Hepatocyte (in vitro differentiated cells): ENCODE data around the gene JARID2. TPM values are rescaled to one million over a fixed set of nuclear protein-coding genes. Genes with fewer than 3 reads are reported as not detected.

Experiments used
- DNase-seq: peaks from one replicate; pipeline ENCODE4 v3.0.0-alpha.2; 2016; ENCODE audit warnings: low spot score
- H2AFZ ChIP-seq: fragments of 200-600 bp; sonication (generic); 2 replicates; pipeline ENCODE4 v1.6.0; 2016; ENCODE audit warnings: antibody characterized with exemption, mild to moderate bottlenecking
- H3K27ac ChIP-seq: fragments of 200-600 bp; sonication (generic); 2 replicates; pipeline ENCODE4 v1.5.1; 2016; ENCODE audit warnings: mild to moderate bottlenecking
- H3K27me3 ChIP-seq: fragments of 200-600 bp; sonication (generic); 2 replicates; pipeline ENCODE4 v1.6.1; 2016
- H3K36me3 ChIP-seq: fragments of 200-600 bp; sonication (generic); replicated peaks from 2 replicates; pipeline ENCODE4 v1.5.1; 2016; ENCODE audit warnings: low read depth; ENCODE audit not compliant: insufficient read depth
- H3K4me1 ChIP-seq: fragments of 200-600 bp; sonication (generic); 2 replicates; pipeline ENCODE4 v1.5.1; 2016; ENCODE audit warnings: mild to moderate bottlenecking, moderate library complexity; ENCODE audit not compliant: insufficient read depth
- H3K4me2 ChIP-seq: fragments of 200-600 bp; sonication (generic); 2 replicates; pipeline ENCODE4 v1.6.0; 2016
- H3K4me3 ChIP-seq: fragments of 200-600 bp; sonication (generic); 2 replicates; pipeline ENCODE4 v1.5.1; 2016; ENCODE audit warnings: mild to moderate bottlenecking
- H3K79me2 ChIP-seq: fragments of 200-600 bp; sonication (generic); 2 replicates; pipeline ENCODE4 v1.6.0; 2017; ENCODE audit warnings: mild to moderate bottlenecking
- H3K9me2 ChIP-seq: fragments of 200-600 bp; sonication (generic); replicated peaks from 2 replicates; pipeline ENCODE4 v1.6.0; 2017; ENCODE audit warnings: mild to moderate bottlenecking; ENCODE audit not compliant: insufficient read depth
- H3K9me3 ChIP-seq: fragments of 200-600 bp; sonication (generic); 2 replicates; pipeline ENCODE4 v1.5.1; 2016; ENCODE audit warnings: low read depth, mild to moderate bottlenecking
- H4K20me1 ChIP-seq: fragments of 200-600 bp; sonication (generic); 2 replicates; pipeline ENCODE4 v1.6.0; 2016; ENCODE audit warnings: mild to moderate bottlenecking; ENCODE audit not compliant: insufficient read depth, poor library complexity, severe bottlenecking
- CTCF ChIP-seq: fragments of 200-600 bp; sonication (generic); IDR thresholded peaks from 2 replicates; pipeline ENCODE4 v1.5.1; 2016; ENCODE audit warnings: antibody characterized with exemption, mild to moderate bottlenecking; ENCODE audit not compliant: poor library complexity
- EZH2 ChIP-seq: fragments of 200-600 bp; sonication (generic); IDR thresholded peaks from 2 replicates; pipeline ENCODE4 v1.6.1; 2016; ENCODE audit warnings: antibody characterized with exemption, mild to moderate bottlenecking, borderline replicate concordance
- EZH2phosphoT487 ChIP-seq: fragments of 200-600 bp; sonication (generic); IDR thresholded peaks from one replicate; pipeline ENCODE4 v1.6.1; 2018; ENCODE audit warnings: antibody characterized with exemption, mild to moderate bottlenecking, low read depth, moderate library complexity; ENCODE audit not compliant: unreplicated experiment, severe bottlenecking
- WGBS: methylation state at CpG from one replicate; pipeline ENCODE4 v1.1.6; 2016; ENCODE audit warnings: low lambda C conversion rate; ENCODE audit errors: missing lambda C conversion rate; 5-methylcytosine and 5-hydroxymethylcytosine counted together
- polyA plus RNA-seq: library from polyadenylated mRNA; unstranded; fragments of >200 nt; fragmentation: Nextera tagmentation; extraction: Ambion mirVana; gene quantifications from 2 replicates; pipeline ENCODE4 v1.2.1, GENCODE V29; 2016
- total RNA-seq: library from RNA; depleted of rRNA; stranded (reverse); fragments of >200 nt; gene quantifications from 2 replicates; pipeline ENCODE4 v1.2.3, GENCODE V29; 2014

Gene JARID2
- total and polyA plus RNA-seq, 2 experiments from 2014 or later: 4.6 to 11.6 TPM

DNA sequence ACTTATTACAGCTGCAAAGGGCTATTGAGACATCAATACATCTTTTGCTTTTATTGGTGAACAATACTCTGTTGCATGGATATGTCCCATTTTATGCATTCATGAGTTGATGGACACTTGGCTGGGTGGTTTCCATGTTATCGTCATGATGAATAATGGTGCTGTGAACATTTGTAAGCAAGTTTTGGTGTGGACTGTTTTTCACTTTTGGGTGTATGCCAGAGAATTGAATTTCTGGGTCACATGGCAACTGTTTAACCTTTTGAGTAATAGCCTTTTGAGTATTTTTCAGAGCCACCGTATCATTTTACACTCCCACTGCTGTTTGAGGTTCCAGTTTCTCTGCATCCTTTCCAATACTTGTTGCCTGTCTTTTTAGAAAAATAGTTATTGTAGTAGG, 107.0 kb downstream of the JARID2 start:
- H3K79me2 ChIP-seq: peaks cover 89% of the 10 kb centered on the region
- no peak overlapping the region for H2AFZ ChIP-seq
- H3K9me3 ChIP-seq: no peaks in the 10 kb centered on the region
- H3K4me3 ChIP-seq: no peak overlapping the region
- no peaks in the 10 kb centered on the region for H3K36me3 ChIP-seq
- H3K4me2 ChIP-seq: no peak overlapping the region
- WGBS: 74% methylated on average over 2 of the region's 2 CpGs
- no peaks in the 10 kb centered on the region for H3K27me3 ChIP-seq
- no peak for TF ChIP-seq EZH2phosphoT487
- no peak for TF ChIP-seq CTCF
- no peak for TF ChIP-seq EZH2
- no peaks in the 10 kb centered on the region for H3K9me2 ChIP-seq
- H3K27ac ChIP-seq: no peak overlapping the region
- no peaks in the 10 kb centered on the region for H3K4me1 ChIP-seq
- peaks cover 5% of the 10 kb centered on the region for H4K20me1 ChIP-seq
- DNase-seq: no peak

DNA sequence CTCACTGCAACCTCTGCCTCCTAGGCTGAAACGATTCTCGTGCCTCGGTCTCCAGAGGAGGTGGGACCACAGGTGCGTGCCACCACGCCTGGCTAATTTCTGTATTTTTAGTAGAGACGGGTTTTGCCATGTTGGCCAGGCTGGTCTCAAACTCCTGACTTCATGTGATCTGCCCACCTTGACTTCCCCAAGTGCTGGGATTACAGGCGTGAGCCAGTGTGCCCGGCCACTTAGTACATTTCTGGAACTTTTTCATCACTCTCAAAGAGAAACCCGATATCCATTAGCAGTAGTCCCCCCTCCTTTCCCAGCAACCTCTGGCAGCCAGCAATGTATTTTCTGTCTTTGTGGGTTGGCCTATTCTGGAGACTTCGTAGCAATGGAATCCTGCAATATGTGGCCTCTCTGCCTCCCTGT, 109.8 kb downstream of the JARID2 start:
- no peak overlapping the region for H3K27ac ChIP-seq
- no peak overlapping the region for H3K4me3 ChIP-seq
- no peak overlapping the region for H2AFZ ChIP-seq
- H3K36me3 ChIP-seq: no peaks in the 10 kb centered on the region
- peaks cover 90% of the 10 kb centered on the region for H3K79me2 ChIP-seq
- TF ChIP-seq EZH2phosphoT487 (no peak), EZH2 (no peak)
- peaks cover 14% of the 10 kb centered on the region for H4K20me1 ChIP-seq
- H3K4me2 ChIP-seq: no peak overlapping the region
- peaks cover 14% of the 10 kb centered on the region for H3K4me1 ChIP-seq
- no peak for DNase-seq
- no peaks in the 10 kb centered on the region for H3K9me2 ChIP-seq
- no peaks in the 10 kb centered on the region for H3K9me3 ChIP-seq
- no peaks in the 10 kb centered on the region for H3K27me3 ChIP-seq
- 84% methylated on average over 10 of the region's 10 CpGs for WGBS

DNA sequence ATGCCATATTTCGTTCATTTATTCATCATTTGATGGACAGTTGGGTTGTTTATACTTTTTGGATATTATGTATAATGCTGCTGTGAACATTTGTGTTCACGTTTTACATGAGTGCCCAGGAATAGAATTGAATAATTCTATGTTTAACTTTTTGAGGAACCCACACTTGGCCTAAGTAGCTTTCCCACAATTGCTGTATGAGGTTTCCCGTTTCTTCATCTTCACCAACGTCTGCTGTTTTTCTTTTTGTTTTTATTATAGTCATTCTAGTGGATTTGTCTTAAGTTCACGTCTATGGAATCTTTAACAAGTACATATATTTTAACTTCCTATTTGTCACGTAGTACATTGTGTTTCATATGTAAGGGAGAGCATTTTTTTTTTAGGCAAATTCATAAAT, 110.3 kb downstream of the JARID2 start:
- DNase-seq: no peak
- no peak overlapping the region for H3K4me3 ChIP-seq
- H3K4me1 ChIP-seq: peaks cover 14% of the 10 kb centered on the region
- TF ChIP-seq EZH2 (no peak), EZH2phosphoT487 (no peak), CTCF (no peak)
- H4K20me1 ChIP-seq: peaks cover 12% of the 10 kb centered on the region
- H3K79me2 ChIP-seq: peaks cover 90% of the 10 kb centered on the region
- no peaks in the 10 kb centered on the region for H3K27me3 ChIP-seq
- no peaks in the 10 kb centered on the region for H3K9me2 ChIP-seq
- H3K4me2 ChIP-seq: no peak overlapping the region
- H3K27ac ChIP-seq: no peak overlapping the region
- H2AFZ ChIP-seq: no peak overlapping the region
- H3K36me3 ChIP-seq: no peaks in the 10 kb centered on the region
- WGBS: 79% methylated on average over 6 of the region's 6 CpGs
- no peaks in the 10 kb centered on the region for H3K9me3 ChIP-seq

- Histone ChIP-seq H3K27ac (no peak overlapping the region), H3K79me2 (peaks cover 90% of the 10 kb centered on the region), H4K20me1 (peaks cover 9% of the 10 kb centered on the region), H3K4me2 (peak overlapping the region; percentile 32), H2AFZ (no peak overlapping the region), H3K9me3 (no peaks in the 10 kb centered on the region), H3K9me2 (no peaks in the 10 kb centered on the region), H3K4me3 (no peak overlapping the region), H3K27me3 (no peaks in the 10 kb centered on the region), H3K36me3 (no peaks in the 10 kb centered on the region), H3K4me1 (peaks cover 14% of the 10 kb centered on the region)
- WGBS: 80% methylated on average over 5 of the region's 5 CpGs
- no peak for DNase-seq
- TF ChIP-seq EZH2phosphoT487: no peak
- TF ChIP-seq CTCF: no peak
- no peak for TF ChIP-seq EZH2
Observed at GRCh38 chr6:15356937-15357336, 111.1 kb downstream of the JARID2 start.
